Activated B cell treated with CpG ODN at 0.5 μM for 24 hours (primary cell): ENCODE results near the gene EFNA5. TPM values are rescaled to one million over a fixed set of nuclear protein-coding genes. Genes with fewer than 3 reads are reported as not detected.

Experiments
- ATAC-seq: fragments of 200-7000 bp; cut with Tn5 transposase; one replicate; pipeline ENCODE4 v1.10.0; 2021; ENCODE audit warnings: low read depth, mild to moderate bottlenecking, moderate library complexity
- CTCF ChIA-PET: fragments of 350-600 bp; sonication (Branson Sonifier 250); formaldehyde crosslinking; loops from one replicate; lab custom pipeline; 2021; ENCODE audit warnings: antibody characterized with exemption; lab: Charles Lee
- POLR2A ChIA-PET: fragments of 350-600 bp; sonication (Branson Sonifier 250); formaldehyde crosslinking; loops from one replicate; lab custom pipeline; 2021; ENCODE audit warnings: antibody characterized with exemption; lab: Charles Lee
- DNase-seq: peaks from one replicate; pipeline ENCODE4 v3.0.0; 2022
- H3K27ac Mint-ChIP-seq: one replicate; pipeline ENCODE4 v1.8.0; 2020; ENCODE audit warnings: mixed read lengths
- H3K27me3 Mint-ChIP-seq: one replicate; pipeline ENCODE4 v1.8.0; 2021; ENCODE audit warnings: mixed read lengths
- H3K36me3 Mint-ChIP-seq: one replicate; pipeline ENCODE4 v1.8.0; 2021; ENCODE audit warnings: low read depth, mixed read lengths
- H3K4me1 Mint-ChIP-seq: one replicate; pipeline ENCODE4 v1.8.0; 2021; ENCODE audit warnings: mixed read lengths
- H3K4me3 Mint-ChIP-seq: one replicate; pipeline ENCODE4 v1.8.0; 2020; ENCODE audit warnings: mild to moderate bottlenecking, mixed read lengths
- H3K9me3 Mint-ChIP-seq: one replicate; pipeline ENCODE4 v1.8.0; 2020; ENCODE audit warnings: mixed read lengths
- CTCF ChIP-seq: fragments of 200-600 bp; IDR thresholded peaks from one replicate; pipeline ENCODE4 v1.8.0; 2022; ENCODE audit warnings: antibody characterized with exemption, mild to moderate bottlenecking
- intact Hi-C: fragments of 100-400 bp; cut with micrococcal nuclease; formaldehyde crosslinking; loops from one replicate; pipeline ENCODE4 v1.15.1; 2024
- total RNA-seq: library from RNA; stranded (reverse); gene quantifications from 2 replicates; pipeline ENCODE4 v1.2.3, GENCODE V29; 2022

Gene EFNA5
- total RNA-seq, 1 donor from 2014 or later: not detected

- H3K36me3 Mint-ChIP-seq: no peaks in the 10 kb centered on the region
- intact Hi-C loops: no loop called here
- no peak overlapping the region for H3K4me3 Mint-ChIP-seq
- no peak overlapping the region for H3K27ac Mint-ChIP-seq
- DNase-seq (no peak), ATAC-seq (no peak)
- H3K4me1 Mint-ChIP-seq: no peaks in the 10 kb centered on the region
- no peak for TF ChIP-seq CTCF
- ChIA-PET POLR2A (no interaction called here), CTCF (no interaction called here)
- H3K9me3 Mint-ChIP-seq: no peaks in the 10 kb centered on the region
- no peaks in the 10 kb centered on the region for H3K27me3 Mint-ChIP-seq
These were observed 267.3 kb downstream of the EFNA5 start for GRCh38 chr5:107403228-107403953.

- CTCF ChIA-PET: no interaction called here
- H3K27me3 Mint-ChIP-seq: no peaks in the 10 kb centered on the region
- intact Hi-C loops: no loop called here
- no peak overlapping the region for H3K4me3 Mint-ChIP-seq
- ATAC-seq (no peak), DNase-seq (no peak)
- no peaks in the 10 kb centered on the region for H3K9me3 Mint-ChIP-seq
- TF ChIP-seq CTCF: no peak
- H3K4me1 Mint-ChIP-seq: no peaks in the 10 kb centered on the region
- POLR2A ChIA-PET: no interaction called here
- H3K27ac Mint-ChIP-seq: no peak overlapping the region
- H3K36me3 Mint-ChIP-seq: no peaks in the 10 kb centered on the region
These were observed 268.1 kb downstream of the EFNA5 start for GRCh38 chr5:107402434-107403227.

GRCh38 chr5:107401470-107402122, 269.1 kb downstream of the EFNA5 start:
- DNase-seq (no peak), ATAC-seq (no peak)
- Mint-ChIP-seq H3K9me3 (no peaks in the 10 kb centered on the region), H3K27me3 (no peaks in the 10 kb centered on the region), H3K36me3 (no peaks in the 10 kb centered on the region), H3K4me1 (no peaks in the 10 kb centered on the region), H3K4me3 (no peak overlapping the region), H3K27ac (no peak overlapping the region)
- no peak for TF ChIP-seq CTCF
- intact Hi-C loops: no loop called here
- CTCF ChIA-PET: no interaction called here
- POLR2A ChIA-PET: no interaction called here

- no peaks in the 10 kb centered on the region for H3K4me1 Mint-ChIP-seq
- CTCF ChIA-PET: no interaction called here
- peaks cover 4% of the 10 kb centered on the region for H3K27me3 Mint-ChIP-seq
- DNase-seq: no peak
- no peaks in the 10 kb centered on the region for H3K36me3 Mint-ChIP-seq
- H3K27ac Mint-ChIP-seq: no peak overlapping the region
- ATAC-seq: no peak
- no peaks in the 10 kb centered on the region for H3K9me3 Mint-ChIP-seq
- no peak overlapping the region for H3K4me3 Mint-ChIP-seq
- no peak for TF ChIP-seq CTCF
- POLR2A ChIA-PET: no interaction called here
- intact Hi-C loops: no loop called here
These were observed 270.4 kb downstream of the EFNA5 start for GRCh38 chr5:107400328-107400727.

- no peak for TF ChIP-seq CTCF
- intact Hi-C loops: no loop called here
- Mint-ChIP-seq H3K27ac (no peak overlapping the region), H3K4me1 (no peaks in the 10 kb centered on the region), H3K27me3 (peaks cover 4% of the 10 kb centered on the region), H3K36me3 (no peaks in the 10 kb centered on the region), H3K4me3 (no peak overlapping the region), H3K9me3 (no peaks in the 10 kb centered on the region)
- ChIA-PET CTCF (no interaction called here), POLR2A (no interaction called here)
- ATAC-seq (no peak), DNase-seq (no peak)
These were observed 272.0 kb downstream of the EFNA5 start for GRCh38 chr5:107398703-107399102.
